Measurements from ENCODE around the gene PDE6A.

PDE6A gene

GRCh38 chr5:149811453-149811852 is 133.1 kb downstream of the PDE6A start:
- TF ChIP-seq CTCF (IDR thresholded peaks at IDR 0.05): no peak
- H3K4me3 ChIP-seq: no peak overlapping the region
- DNase-seq (ENCODE audit: low spot score): no peak
- H3K27ac ChIP-seq: no peak overlapping the region

DNA sequence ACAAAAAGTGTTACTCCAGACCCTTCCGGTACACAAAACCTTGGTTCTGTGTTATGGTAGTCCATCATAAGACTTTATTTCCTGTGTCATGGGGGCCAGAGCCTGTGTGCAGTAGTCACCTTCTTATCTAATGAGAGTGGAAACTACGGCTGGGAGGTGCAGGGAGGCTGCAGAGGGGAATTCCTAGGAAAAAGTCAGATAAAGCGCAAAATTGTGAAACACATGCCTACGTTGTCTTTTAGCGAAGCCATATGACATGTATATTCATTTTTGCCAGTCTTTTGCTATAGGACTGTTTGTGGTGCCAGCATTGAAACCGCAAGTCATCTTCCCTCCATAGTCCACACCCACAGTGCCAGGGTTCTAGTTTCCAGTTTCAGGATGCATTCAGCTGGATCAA is 133.7 kb downstream of the PDE6A start:
- Histone ChIP-seq H3K4me3 (no peak overlapping the region), H3K27ac (no peak overlapping the region)
- no peak for TF ChIP-seq CTCF (IDR thresholded peaks at IDR 0.05)
- DNase-seq (ENCODE audit: low spot score): no peak

- Histone ChIP-seq H3K27ac (no peak overlapping the region), H3K4me3 (no peak overlapping the region)
- DNase-seq (ENCODE audit: low spot score): no peak
- no peak for TF ChIP-seq CTCF (IDR thresholded peaks at IDR 0.05)
Measured at GRCh38 chr5:149809931-149810691, 134.5 kb downstream of the PDE6A start.

DNA sequence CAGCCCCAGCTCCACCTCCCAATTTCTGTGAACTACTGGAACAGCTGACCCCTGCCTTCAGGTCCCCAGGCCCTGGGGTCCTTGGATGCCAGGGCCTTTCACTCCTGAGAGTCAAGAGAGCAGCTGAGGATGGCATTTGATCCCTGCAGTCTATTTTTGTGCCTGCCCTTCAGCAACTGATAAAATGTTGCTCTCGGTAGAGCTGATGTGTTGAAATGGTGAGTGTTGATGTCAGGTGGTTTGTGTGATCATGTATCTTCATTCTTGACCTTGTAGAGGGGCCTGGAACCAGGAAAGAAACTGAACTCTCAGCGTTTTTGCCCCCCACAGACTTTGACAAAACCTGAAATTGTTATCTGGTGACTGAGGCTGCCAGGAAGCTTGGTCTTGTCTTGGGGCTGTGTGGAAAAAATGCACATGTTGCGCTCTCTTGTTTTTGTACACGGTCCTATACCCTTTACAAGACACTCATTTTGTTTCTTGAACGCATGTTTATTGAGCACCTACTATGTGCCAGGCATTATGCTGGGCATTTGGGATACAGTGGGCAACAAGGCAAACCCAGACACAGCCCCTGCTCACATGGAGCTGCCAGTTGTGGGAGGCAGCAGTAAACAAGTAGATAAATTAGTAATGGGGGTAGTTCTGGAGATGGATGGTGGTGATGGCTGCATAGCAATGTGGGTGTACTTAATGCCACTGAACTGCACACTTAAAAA is 136.2 kb downstream of the PDE6A start:
- no peak for TF ChIP-seq CTCF (IDR thresholded peaks at IDR 0.05)
- no peak overlapping the region for H3K27ac ChIP-seq
- H3K4me3 ChIP-seq: no peak overlapping the region
- DNase-seq (ENCODE audit: low spot score): no peak
